ENCODE results near the gene PGM1.

PGM1 gene

DNA sequence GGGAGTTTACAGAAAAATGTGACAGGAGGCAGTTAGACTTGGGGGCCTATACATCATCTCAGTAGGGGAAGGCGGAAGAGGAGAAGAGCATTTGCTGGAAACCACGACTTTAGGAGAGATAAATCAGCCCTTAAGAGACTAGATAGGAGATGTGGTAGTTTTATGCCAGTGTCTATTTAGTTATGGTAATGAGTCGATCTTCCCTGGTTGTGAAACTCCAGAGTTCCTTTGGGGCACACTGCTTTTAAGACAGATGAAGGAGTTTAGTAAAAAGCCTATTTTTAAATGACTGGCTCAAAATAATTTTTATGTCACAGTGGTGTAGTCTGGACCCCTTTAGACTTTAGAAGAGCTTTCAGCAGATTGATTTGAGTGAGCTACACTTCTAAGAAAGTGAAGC lies 7.8 kb downstream of the PGM1 start:
- DNase-seq (ENCODE audit: low spot score), result no peak

DNA sequence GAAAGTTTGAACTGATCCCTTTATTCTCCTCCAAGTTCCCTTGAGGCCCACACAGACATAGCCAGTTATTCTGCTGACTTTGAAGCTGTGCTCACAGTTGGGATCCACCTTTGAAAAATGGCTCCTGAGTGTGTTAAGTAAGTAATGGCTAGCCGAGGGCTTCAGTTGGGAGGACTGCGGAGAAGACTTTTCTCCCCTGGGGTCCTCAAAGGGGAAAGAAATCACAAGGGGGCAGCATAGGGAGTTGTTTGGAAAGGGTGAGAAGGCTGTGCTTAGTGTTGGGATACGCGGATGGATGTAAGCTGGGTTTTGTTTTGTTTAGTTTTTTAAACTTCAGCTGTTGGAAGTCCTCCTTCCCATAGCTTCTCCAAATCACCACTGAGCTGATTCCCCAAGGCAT lies 8.3 kb downstream of the PGM1 start:
- no peak for DNase-seq (ENCODE audit: low spot score)

DNA sequence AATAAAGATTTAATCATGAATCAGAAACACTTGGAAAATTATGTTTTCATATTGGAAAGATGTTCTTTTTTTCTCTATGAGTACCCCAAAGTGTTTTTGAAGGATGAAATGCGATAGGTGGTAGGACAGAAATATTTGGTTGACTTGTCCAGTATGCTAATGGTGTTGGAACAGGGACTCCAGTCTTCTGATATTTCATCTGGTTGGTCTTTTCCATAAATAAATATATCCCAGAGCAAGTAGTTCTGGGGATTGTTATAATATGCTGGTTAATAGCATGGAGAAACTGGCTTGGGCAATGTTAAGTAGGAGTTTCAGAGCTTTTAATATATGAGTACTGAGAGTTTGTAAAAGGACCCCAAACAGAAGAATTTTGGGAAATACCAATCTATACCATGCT lies 8.7 kb downstream of the PGM1 start:
- no peak for DNase-seq (ENCODE audit: low spot score)

DNA sequence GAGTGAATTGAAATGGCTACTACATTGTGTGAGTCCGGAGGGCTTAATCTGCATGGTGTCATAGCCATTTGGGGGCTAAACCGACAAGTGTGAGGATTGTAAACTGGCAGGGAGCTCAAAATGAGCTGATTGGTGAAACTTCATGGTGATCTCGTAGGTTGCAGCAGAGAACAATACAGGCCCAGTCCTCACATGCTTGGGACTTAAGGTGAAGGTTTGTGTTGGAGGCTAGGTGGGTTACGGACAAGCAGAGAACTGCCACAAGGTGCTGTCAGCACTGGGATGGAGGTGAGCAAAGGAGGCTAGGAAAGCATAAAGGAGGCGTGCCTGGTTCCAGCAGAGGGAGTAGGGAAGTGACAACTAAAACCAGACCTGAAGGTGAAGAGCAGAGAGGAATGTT lies 9.4 kb downstream of the PGM1 start:
- DNase-seq (ENCODE audit: low spot score), result no peak

DNA sequence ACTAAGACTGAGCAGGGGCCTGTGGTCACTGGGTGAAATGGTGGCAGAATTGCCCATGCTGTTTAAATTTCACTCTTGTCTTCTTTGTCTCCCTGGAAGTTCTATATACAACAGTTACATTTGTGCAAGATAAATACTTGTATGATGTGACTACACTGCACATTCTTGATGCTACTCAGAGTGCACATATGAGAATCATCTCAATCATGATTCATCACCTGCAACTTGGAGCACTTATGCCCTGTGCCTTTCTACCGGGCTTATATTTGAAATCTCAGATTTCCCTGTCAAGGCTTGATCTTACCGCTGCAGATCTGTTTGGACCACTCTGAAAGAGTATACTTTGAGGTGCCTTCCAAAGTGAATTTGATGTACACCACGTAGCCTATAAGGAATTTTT lies 10.6 kb downstream of the PGM1 start:
- no peak for DNase-seq (ENCODE audit: low spot score)

DNA sequence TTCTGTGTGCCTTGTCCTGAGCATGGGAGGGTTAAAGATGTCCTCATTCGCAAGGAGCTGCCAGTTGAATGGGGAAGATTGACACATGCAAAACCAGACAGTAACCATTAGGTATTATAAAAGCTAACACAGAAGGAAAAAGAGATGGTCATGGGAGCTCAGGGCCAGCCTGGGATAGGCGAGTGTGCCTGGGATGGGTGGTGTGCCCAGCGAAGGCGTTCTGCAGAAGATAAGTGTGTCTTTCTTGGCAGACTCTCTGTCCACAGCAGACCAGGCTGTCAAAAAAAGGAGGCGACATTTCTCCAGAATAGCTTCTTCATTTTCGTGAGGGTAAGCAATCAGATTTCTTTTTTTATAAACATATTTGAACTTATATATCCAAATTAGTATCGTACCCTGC lies 14.1 kb downstream of the PGM1 start:
- no peak for DNase-seq (ENCODE audit: low spot score)

DNA sequence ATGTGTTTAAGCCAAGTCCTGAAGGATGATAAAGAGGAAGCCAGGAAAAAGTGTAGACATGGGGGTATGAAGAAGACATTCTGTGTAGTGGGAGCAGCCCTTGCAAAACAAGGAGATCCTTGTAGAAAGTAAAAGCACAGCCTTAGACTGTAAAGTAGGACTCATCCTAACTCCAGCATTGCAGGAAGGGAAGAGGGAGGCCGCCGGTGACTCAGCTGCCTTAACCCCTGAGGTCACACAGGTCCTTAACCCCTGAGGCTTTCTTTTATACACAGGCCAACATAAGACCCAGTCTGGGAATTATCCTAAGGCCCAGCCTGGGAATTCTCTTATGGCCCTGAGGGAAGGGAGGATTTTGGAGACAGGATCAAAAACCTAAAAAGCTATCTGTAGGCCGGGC lies 18.0 kb downstream of the PGM1 start:
- DNase-seq (ENCODE audit: low spot score), result no peak

DNA sequence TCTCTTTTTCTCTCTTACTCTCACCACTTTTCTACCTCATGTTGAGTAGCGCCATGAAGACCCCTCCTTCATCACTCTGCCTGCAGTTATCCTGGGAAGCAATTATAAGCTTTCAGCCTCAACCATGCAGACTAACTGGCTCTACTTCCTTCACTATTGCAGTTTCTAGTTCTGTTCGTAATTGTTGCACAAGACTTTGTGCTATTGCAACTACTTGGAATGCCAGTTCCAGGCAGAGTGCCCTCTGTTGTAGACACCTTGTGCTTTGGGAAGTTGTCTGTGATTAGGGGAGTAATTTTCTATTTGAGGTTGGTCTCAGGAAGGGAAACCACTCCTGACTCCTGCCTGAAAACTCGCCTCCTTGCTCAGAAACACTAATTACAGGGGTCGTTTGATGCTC lies 19.4 kb downstream of the PGM1 start:
- DNase-seq (ENCODE audit: low spot score), result no peak

DNA sequence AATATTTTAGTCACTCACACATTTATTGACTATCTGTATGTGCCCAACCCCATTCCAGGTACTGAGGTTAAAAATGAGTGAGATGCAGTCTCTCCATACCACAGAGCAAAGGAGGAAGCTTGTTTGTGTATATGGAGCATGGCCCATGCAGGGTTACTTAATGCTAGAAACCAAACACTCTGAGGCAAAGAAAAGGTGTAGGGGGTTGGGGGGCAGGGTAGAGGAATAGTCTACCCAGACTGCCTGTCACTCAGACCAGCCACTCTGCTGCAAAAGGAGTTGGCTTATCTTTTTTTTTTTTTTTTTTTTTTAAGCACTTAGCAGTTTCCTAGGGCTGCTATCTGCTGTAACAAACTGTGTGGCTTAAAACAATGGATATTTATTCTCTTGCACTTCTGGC lies 19.8 kb downstream of the PGM1 start:
- DNase-seq (ENCODE audit: low spot score), result no peak

DNA sequence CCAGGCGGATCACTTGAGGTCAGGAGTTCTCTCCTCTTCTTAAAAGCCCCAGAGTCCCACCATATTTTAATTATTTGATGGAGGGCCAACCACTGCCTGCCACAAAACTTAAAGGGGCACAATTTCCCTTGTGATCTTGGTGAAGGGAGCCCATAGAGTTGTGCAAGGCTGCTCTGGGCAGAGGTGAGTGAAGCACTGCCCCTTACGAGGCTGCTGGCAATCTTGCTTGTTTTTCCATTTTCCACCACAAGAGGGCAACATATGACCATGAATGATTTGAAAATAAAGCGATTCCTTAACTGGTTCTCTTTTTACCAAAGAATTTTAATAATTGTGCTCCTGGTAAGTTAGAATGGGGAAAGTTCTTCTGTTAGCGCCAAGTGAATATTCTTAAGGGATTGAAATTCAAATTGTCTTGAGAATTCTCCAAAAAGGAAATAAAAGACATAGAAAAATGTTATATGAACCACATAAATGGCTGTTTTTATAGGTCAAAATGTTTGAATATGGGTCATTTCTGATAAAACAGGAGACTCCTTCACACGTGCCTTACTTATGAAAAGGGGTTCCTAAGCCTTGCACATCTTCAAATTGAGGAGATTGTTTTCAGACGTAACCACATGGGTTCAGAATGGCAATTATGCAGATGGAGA lies 22.7 kb downstream of the PGM1 start:
- peak; percentile 81 for DNase-seq (ENCODE audit: low spot score)

DNA sequence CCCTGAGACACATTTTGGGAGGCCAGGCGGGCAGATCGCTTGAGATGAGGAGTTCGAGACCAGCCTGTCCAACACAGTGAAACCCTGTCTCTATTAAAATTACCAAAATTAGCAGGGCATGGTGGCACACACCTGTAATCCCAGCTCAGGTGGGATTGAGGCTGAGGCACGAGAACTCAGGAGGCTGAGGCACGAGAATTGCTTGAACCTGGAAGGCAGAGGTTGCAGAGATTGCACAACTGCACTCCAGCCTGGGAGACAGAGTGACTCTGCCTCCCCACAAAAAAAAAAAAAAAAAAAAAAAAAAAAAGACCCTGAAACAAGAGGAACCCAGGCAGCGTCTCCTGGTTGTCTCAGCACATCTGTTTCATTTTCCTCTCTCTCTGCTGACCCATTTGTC lies 24.2 kb downstream of the PGM1 start:
- DNase-seq (ENCODE audit: low spot score), result no peak

DNA sequence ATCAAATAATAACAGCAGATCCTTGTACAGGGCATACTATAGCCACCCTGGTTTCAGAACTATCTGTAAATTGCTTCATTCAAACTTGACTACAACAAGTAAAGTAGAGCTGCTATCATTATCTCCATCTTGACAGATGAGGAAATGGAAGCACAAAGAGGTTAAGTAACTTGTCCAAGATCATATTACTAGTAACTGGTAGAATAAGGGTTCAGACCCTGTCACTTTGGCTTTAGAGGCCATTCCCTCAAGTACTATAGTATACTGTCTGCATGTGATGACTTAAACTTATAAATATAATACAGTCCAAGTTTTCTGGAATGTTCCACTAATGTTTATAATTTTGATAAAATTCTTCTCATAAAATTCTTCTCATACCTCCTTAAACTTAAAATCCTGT lies 24.8 kb downstream of the PGM1 start:
- DNase-seq (ENCODE audit: low spot score), result peak; percentile 24

DNA sequence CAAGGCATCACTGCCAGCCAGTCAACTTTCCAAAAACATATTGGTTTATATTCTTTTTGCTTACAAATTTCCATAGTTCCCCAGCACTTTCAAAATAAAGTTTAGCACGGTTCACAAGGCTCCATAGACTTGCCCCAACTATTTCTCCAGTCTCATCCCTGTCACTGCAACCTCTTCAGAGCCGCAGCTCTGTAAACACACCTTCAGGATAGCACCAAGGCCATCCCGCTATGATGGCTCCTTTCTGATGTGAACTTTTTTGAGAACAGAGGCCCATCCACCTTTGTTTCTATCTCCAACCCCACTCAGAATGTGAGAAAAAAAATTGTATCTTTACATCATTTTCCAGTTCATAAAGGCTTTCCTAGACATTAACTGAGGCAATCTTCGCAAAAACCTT lies 26.3 kb downstream of the PGM1 start:
- DNase-seq (ENCODE audit: low spot score), result no peak

DNA sequence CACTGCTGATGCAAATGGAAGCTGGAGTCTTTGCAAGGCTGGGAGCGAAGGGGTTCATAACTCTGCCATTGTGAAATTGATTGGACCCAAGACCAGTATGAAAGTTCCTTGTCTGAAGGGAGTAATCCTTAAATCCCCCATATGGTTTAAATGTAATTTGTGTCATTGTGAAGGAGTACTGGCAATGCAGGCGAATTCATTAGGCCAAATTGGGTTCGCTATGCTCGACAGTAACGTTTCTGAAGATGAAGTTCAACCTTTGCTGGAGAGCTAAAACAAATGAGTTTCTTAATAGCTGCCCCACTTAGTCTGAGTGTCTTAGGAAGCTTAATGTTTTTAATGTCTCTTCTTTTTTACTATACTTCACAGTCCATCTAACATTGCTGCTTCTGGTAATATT lies 27.5 kb downstream of the PGM1 start:
- DNase-seq (ENCODE audit: low spot score), result no peak

DNA sequence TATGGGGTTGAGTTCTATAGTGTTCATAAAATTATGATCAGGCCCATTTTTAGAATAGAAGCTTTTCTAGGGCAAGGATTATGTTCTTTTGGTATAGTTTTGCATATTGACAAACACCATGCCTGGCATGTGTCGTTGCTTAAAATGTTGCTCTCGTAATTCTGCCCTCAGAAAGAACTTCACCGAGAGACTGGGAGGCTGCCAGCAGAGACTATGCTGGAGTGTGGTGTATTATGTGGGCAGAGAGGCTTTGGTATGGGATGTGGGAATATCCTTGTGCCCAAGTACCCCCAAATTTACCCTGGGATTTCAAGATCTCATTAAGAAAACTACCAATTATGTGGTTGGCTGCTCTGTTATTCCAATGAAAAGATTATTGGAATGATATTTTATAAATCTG lies 27.9 kb downstream of the PGM1 start:
- DNase-seq (ENCODE audit: low spot score), result no peak

DNA sequence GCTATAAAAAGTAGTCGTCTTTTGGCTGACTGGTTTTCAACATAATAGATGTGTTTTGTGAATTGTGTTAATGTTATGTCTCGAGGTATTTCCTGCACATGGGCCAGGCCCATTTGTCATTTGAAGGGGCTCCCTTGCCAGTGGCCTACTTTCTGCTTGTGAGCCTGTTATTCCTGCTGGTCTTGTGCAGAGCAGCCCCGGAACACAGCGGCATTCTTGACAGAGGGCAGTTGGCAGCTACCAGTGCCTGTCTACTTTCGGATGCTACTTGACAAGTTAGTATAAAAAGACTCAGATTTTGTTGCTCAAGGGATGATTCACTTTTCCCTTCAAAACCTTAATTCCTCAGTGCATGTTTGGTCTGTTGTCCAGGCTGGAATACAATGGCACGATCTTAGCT lies 28.5 kb downstream of the PGM1 start:
- DNase-seq (ENCODE audit: low spot score), result peak; percentile 61

DNA sequence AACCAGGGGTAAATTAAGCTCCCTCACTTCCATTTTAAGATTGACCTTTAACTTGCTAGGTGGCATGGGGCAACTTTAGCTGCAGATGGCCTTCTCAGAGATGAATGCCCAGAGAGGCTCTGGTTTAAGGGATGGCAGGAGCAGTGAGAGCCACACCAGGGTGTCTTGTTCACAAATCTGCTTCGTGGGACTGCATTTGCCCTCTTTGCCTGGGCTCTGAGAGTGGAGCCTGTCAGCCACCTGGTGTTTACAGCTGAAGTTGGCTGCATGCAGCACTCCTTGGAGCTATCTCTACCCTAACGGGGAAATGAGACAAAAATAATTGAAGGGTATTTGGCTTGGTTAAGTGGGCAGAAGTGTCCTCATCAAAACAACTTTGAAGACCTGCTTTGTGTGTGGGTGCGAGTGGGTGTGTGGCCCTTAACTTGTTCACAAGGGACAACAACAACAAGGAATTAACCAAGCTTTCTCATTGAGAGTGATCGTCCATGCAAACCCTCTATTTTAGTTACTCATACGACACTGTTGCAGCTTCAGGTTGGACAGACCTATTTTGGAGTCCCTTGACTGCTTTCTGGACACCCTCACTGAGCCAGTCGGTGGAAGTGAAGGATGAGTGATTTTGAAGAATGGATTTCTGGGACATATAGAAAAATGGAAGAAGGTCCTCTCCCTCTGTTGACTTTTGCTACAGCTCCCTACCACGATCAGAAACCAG lies 29.8 kb downstream of the PGM1 start:
- no peak for DNase-seq (ENCODE audit: low spot score)

DNA sequence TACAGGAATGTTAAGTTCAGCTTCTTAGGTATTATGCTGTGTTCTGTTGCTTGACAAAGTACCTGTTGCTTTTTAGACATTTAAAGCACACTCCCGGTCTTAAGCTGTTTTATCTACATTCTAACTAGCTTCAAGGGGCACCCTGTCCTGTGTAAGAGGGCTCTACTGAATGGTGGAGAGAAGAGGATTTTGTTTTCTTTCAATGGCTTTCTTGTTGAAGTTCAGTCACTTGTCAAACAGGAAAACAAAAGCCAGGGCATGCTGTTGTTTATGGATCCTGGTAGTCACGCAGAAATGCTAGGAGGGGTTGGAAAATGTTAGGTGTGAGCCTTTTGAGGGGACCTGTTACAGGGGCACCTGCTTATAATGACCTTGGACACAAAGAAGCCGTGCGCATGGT lies 30.7 kb downstream of the PGM1 start:
- DNase-seq (ENCODE audit: low spot score), result no peak

DNA sequence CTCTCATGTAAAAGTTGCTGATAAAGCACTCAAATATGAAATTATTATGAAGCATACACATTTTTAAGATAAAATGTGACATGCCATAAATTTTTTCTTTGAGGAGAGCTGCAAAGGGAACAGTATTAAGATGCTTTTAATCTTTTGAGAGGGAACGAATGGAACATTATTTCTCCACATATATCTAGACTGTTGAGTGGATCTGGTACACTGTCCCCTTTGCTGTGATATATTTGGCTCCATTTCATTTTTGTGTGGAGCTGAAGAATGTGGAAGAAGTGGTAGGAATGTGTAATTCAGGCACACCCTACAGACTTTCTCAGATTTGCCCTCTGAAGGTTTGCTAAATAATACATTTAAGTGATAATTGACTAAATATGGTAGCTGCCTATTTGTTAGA lies 31.7 kb downstream of the PGM1 start:
- peak; percentile 72 for DNase-seq (ENCODE audit: low spot score)

DNA sequence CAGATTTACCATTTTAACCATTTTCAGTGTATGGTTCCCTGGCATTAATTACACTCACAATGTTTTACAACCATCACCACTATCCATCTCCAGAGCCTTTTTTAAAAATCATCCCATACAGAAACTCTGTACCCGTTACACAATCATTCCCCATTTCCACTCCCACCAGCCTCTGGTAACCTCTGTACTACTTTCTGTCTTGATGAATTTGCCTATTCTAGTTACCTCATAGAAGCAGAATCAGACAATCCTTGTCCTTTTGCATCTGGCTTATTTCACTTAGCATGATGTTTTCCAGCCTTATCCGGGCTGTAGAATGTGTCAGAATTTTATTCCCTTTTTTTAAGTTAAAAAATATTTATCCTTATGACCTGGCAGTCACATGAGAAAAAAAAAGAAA lies 33.0 kb downstream of the PGM1 start:
- DNase-seq (ENCODE audit: low spot score), result no peak

DNA sequence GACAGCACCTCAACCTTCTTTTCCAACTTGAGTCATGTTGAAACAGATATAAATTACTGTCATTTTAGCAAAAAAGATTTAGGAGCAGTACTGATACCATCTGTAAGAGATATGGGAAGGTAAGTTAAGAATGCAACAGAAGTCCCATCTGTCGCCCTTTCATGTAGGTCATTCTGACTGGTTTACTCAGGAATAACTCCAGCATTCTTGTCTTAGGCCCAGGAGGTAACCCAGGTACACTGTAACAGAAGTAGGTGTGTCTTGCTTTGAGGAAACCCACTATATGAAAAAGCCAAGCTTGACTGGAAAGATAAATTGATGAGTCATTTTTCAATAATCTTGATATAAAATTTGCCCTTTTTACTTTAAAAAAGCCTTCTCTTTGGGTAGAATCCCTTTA lies 35.4 kb downstream of the PGM1 start:
- no peak for DNase-seq (ENCODE audit: low spot score)

DNA sequence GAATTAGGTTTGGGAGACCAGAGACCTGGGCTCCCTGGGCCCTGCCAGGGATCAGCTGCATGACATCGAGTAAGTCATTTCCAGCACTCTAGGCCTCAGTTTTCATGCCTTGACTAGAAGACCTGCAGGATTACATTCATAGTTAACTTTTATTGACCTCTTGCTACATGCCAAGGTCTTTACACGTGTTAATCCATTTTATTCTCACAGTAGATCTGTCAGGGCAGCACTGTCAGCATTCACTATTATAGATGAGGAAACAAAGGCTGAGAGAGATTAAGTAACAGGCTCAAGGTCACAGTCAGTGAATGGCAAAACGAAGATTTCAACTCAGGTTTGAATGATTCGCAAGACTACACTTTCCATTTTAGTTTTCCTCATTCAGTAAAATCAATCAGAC lies 37.0 kb downstream of the PGM1 start:
- DNase-seq (ENCODE audit: low spot score), result no peak

DNA sequence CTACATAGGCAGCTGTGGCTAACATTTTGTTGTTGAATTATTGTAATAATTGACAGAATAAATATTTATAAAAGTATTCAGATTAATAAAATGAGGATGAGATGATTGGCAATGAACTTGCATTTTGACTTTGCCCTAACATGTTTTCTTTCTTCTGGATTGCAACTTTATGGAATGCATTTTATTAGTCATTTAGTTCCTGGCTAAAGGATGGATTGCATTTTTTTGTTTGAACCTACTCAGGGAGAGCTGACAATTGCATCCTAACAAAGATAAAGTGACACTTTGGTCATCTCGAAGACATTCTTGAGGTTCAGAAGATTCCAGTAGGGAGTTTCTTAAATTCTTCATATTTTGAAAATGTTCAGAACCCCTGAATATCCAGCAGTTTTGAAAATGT lies 37.5 kb downstream of the PGM1 start:
- peak; percentile 53 for DNase-seq (ENCODE audit: low spot score)

DNA sequence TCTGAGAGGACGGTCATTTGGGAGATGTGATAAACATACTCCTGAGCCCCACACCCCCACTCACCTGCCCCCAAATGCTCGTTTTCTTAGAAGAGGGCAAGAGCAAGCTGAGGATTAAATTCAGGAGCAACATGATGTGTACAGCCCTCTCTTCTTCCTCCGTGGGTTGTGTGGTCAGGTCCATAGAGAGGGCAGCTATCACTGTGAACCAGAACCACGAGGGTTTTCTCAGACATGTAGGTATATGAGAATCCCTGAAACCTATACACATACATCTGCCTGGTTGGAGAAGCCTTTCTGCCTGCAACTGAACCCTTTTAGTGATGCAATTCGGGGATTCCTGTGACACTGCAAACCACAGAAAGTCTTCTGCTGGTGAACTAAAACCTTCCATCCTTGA lies 38.9 kb downstream of the PGM1 start:
- no peak for DNase-seq (ENCODE audit: low spot score)

All from GM03348 (cell line).